ENCODE results near the gene MYO5B.
A peak's percentile ranks its signal among the peaks of the same experiment; 100 is the strongest.

The MYO5B gene

GRCh38 chr18:49874238-49874637 lies 320.7 kb downstream of the MYO5B start:
- peak; percentile 23 for DNase-seq

GRCh38 chr18:49869354-49869753 lies 325.6 kb downstream of the MYO5B start:
- no peak for DNase-seq

GRCh38 chr18:49866680-49867079 lies 328.3 kb downstream of the MYO5B start:
- no peak for DNase-seq

- no peak for DNase-seq
Measured at GRCh38 chr18:49865401-49865800, 329.5 kb downstream of the MYO5B start.

- no peak for DNase-seq
Measured at GRCh38 chr18:49863769-49864621, 331.0 kb downstream of the MYO5B start.

GRCh38 chr18:49862656-49863385 lies 332.1 kb downstream of the MYO5B start:
- DNase-seq: no peak

GRCh38 chr18:49861659-49862058 lies 333.3 kb downstream of the MYO5B start:
- peak; percentile 19 for DNase-seq

GRCh38 chr18:49859725-49860124 lies 335.2 kb downstream of the MYO5B start:
- DNase-seq: no peak

- DNase-seq: no peak
Measured at GRCh38 chr18:49859021-49859359, 336.0 kb downstream of the MYO5B start.

- peak; percentile 66 for DNase-seq
Measured at GRCh38 chr18:49858309-49859020, 336.5 kb downstream of the MYO5B start.

GRCh38 chr18:49857708-49858107 lies 337.2 kb downstream of the MYO5B start:
- DNase-seq: no peak

- DNase-seq: no peak
Measured at GRCh38 chr18:49856496-49856895, 338.5 kb downstream of the MYO5B start.

- DNase-seq: no peak
Measured at GRCh38 chr18:49855711-49856415, 339.1 kb downstream of the MYO5B start.

- DNase-seq: no peak
Measured at GRCh38 chr18:49854681-49855080, 340.3 kb downstream of the MYO5B start.

GRCh38 chr18:49853436-49853835 lies 341.5 kb downstream of the MYO5B start:
- no peak for DNase-seq

GRCh38 chr18:49853011-49853410 lies 341.9 kb downstream of the MYO5B start:
- no peak for DNase-seq

GRCh38 chr18:49851624-49852023 lies 343.3 kb downstream of the MYO5B start:
- no peak for DNase-seq

- no peak for DNase-seq
Measured at GRCh38 chr18:49850636-49851035, 344.3 kb downstream of the MYO5B start.

- DNase-seq: no peak
Measured at GRCh38 chr18:49849331-49850217, 345.4 kb downstream of the MYO5B start.

GRCh38 chr18:49848115-49848514 lies 346.8 kb downstream of the MYO5B start:
- no peak for DNase-seq

- no peak for DNase-seq
Measured at GRCh38 chr18:49847524-49847923, 347.4 kb downstream of the MYO5B start.

Data from activated CD4-positive, alpha-beta T cell treated with anti-CD3 and anti-CD28 coated beads, Interleukin-2, Interleukin-6, amounts not matched to agents 100 ng/mL and 50 ng/mL, durations not matched to agents 16 hours and 8 hours (primary cell).